ENCODE measurements around the gene USP1.

Gene USP1

DNA sequence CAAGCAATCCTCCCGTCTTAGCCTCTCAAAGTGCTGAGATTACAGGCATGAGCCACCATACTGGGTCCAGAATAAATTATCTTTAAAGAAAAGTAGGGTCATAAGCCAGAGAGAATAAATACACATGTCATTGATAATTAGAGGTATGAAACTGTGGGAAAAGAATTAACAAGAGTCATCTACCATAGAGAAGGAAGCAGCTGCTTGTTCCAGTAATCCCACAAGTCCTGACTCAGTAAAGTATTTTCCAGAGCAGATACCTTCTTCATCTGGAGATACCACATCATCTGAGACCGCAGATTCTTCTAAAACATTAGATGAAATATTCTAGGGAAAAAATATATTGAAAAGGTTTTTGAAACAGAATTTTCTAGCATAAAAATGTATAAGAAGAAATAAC, 55.7 kb downstream of the USP1 start:
- Mint-ChIP-seq H3K9me3 (no peaks in the 10 kb centered on the region), H3K4me1 (ENCODE audit: low read depth) (no peaks in the 10 kb centered on the region), H3K27me3 (no peaks in the 10 kb centered on the region), H3K36me3 (ENCODE audit: low read depth) (peaks cover 4% of the 10 kb centered on the region), H3K27ac (no peak overlapping the region), H3K4me3 (no peak overlapping the region)

DNA sequence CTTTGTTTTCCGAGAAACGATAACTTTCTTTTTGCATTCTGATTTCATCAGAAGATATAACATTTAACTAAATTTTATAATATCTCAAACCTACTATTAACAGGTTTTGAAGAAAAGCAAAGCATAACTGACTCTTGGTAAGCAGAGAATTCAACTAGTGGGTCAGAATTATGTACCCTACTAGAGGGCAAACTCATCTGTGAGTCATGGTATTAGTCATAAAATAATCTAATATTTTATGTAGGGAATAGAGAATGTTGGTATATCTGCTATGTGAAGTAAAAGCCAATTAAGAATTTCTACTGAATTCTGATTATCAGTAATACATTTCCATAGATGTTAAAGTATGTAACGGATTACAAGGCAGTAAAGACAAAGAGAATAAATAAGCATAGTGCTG, 56.8 kb downstream of the USP1 start:
- Mint-ChIP-seq H3K4me3 (no peak overlapping the region), H3K36me3 (ENCODE audit: low read depth) (no peaks in the 10 kb centered on the region), H3K27ac (no peak overlapping the region), H3K9me3 (no peaks in the 10 kb centered on the region), H3K4me1 (ENCODE audit: low read depth) (no peaks in the 10 kb centered on the region), H3K27me3 (no peaks in the 10 kb centered on the region)

DNA sequence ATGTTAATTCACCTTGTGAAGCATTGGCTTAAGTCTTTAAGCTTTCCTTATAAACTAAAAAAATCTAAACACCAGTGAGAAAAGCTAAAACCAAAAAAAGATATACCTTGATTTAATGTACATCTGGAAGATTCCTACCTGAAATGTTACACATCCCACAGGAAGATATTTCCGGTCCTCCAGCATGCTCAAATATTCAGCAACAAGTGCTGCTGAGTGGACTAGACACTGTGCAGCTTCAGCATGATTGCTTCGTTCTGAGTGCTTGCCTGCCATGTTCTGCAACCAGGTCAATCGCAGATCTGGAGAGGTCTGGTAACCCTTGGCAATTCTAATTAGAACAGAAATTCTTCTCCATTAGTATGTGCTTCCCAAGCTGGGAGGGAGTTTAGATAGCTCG, 57.3 kb downstream of the USP1 start:
- H3K4me1 Mint-ChIP-seq (ENCODE audit: low read depth): no peaks in the 10 kb centered on the region
- H3K27me3 Mint-ChIP-seq: no peaks in the 10 kb centered on the region
- no peak overlapping the region for H3K4me3 Mint-ChIP-seq
- H3K9me3 Mint-ChIP-seq: no peaks in the 10 kb centered on the region
- no peaks in the 10 kb centered on the region for H3K36me3 Mint-ChIP-seq (ENCODE audit: low read depth)
- H3K27ac Mint-ChIP-seq: no peak overlapping the region

DNA sequence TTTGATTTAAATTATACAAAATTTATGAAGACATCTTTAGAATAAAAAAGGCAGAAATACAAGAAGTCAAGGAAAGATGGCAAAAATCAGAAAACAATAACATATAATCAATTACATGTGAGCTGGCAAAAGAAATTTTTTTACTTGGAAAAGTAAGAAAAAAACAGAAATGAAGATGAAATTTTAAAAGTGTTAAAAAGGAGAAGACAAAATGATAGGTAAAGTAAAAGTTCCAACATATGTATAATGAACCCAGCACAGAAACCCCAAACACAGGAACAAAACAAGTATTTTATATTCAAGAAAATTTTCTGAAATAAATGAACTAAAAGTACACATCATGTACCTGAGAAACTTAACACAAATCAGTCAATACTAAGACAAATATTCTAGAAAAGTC, 63.4 kb downstream of the USP1 start:
- no peaks in the 10 kb centered on the region for H3K4me1 Mint-ChIP-seq (ENCODE audit: low read depth)
- no peak overlapping the region for H3K4me3 Mint-ChIP-seq
- H3K36me3 Mint-ChIP-seq (ENCODE audit: low read depth): peaks cover 11% of the 10 kb centered on the region
- no peaks in the 10 kb centered on the region for H3K27me3 Mint-ChIP-seq
- no peak overlapping the region for H3K27ac Mint-ChIP-seq
- no peaks in the 10 kb centered on the region for H3K9me3 Mint-ChIP-seq

All from stimulated activated naive CD8-positive, alpha-beta T cell treated with anti-CD3 and anti-CD28 coated beads, Interleukin-15, Interleukin-2, amounts not matched to agents 100 ng/mL and 50 ng/mL, for 24 hours (primary cell).